GM18508 (cell line): ENCODE measurements around the gene ARHGAP28.

Experiments used
- ATAC-seq: cut with Tn5 transposase; IDR thresholded peaks from one replicate; pipeline ENCODE4 v1.9.1; 2021; ENCODE audit warnings: moderate number of reproducible peaks; ENCODE audit not compliant: insufficient read depth, unreplicated experiment

Gene ARHGAP28

GRCh38 chr18:6731222-6731596 is 1.7 kb downstream of the ARHGAP28 start:
- no peak for ATAC-seq

GRCh38 chr18:6732952-6733351 is 3.4 kb downstream of the ARHGAP28 start:
- no peak for ATAC-seq

GRCh38 chr18:6733758-6734157 is 4.2 kb downstream of the ARHGAP28 start:
- no peak for ATAC-seq

GRCh38 chr18:6734726-6735430 is 5.4 kb downstream of the ARHGAP28 start:
- no peak for ATAC-seq

- ATAC-seq, result no peak
Observed at GRCh38 chr18:6737833-6738232, 8.3 kb downstream of the ARHGAP28 start.

GRCh38 chr18:6738622-6739021 is 9.1 kb downstream of the ARHGAP28 start:
- no peak for ATAC-seq

GRCh38 chr18:6741232-6741663 is 11.7 kb downstream of the ARHGAP28 start:
- ATAC-seq, result no peak

GRCh38 chr18:6741786-6742185 is 12.3 kb downstream of the ARHGAP28 start:
- ATAC-seq, result no peak

GRCh38 chr18:6743999-6744398 is 14.5 kb downstream of the ARHGAP28 start:
- ATAC-seq, result no peak

GRCh38 chr18:6744816-6745455 is 15.4 kb downstream of the ARHGAP28 start:
- no peak for ATAC-seq

GRCh38 chr18:6745504-6746031 is 16.1 kb downstream of the ARHGAP28 start:
- no peak for ATAC-seq

GRCh38 chr18:6746386-6746960 is 17.0 kb downstream of the ARHGAP28 start:
- no peak for ATAC-seq

GRCh38 chr18:6747646-6748045 is 18.1 kb downstream of the ARHGAP28 start:
- no peak for ATAC-seq

- ATAC-seq, result no peak
Observed at GRCh38 chr18:6748241-6748640, 18.7 kb downstream of the ARHGAP28 start.

GRCh38 chr18:6750411-6750810 is 20.9 kb downstream of the ARHGAP28 start:
- no peak for ATAC-seq

- no peak for ATAC-seq
Observed at GRCh38 chr18:6751222-6751621, 21.7 kb downstream of the ARHGAP28 start.

GRCh38 chr18:6752202-6752860 is 22.8 kb downstream of the ARHGAP28 start:
- ATAC-seq, result no peak

GRCh38 chr18:6755107-6755506 is 25.6 kb downstream of the ARHGAP28 start:
- ATAC-seq, result no peak

GRCh38 chr18:6757931-6758330 is 28.4 kb downstream of the ARHGAP28 start:
- no peak for ATAC-seq

- no peak for ATAC-seq
Observed at GRCh38 chr18:6759579-6759978, 30.1 kb downstream of the ARHGAP28 start.

- no peak for ATAC-seq
Observed at GRCh38 chr18:6763524-6763923, 34.0 kb downstream of the ARHGAP28 start.
